ENCODE data around the gene PRAC2.

The PRAC2 gene

DNA sequence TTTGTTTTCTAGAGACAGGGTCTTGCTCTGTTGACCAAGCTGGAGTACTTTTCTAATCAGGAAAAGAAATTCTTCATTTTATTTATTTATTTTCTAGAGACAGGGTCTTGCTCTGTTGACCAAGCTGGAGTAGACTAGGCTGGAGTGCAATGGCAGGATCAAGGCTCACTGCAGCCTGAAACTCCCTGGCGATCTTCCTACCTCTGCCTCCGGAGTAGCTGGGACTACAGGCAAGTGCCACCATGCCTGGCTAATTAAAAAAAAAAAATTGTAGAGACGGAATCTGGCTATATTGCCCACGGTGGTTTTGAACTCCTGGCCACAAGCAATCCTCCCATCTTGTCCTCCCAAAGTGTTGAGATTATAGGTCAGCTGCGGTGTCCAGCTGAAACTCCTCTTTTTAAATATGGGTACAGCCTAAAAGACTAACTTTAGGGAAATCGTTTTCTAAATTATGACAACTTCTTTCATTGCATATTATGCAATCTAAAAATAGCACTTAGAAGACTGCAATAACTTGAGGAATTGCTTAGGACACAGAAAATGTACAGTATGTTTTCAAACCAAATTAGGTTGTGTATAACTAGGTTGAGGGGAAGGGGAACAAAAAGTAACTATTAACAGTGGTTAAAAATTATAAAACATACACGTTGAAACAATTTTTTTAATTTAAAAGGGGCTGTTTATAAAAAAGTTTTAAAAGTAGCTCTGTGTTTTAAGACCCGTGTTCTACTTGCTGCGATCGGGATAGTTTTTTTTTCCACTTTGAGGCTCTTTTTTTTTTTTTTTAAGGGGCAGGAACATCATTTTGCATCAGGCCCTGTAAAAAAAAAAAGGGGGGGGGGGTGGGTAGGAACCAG is 5.4 kb upstream of the PRAC2 start:
- TF ChIP-seq, protein P1, sequence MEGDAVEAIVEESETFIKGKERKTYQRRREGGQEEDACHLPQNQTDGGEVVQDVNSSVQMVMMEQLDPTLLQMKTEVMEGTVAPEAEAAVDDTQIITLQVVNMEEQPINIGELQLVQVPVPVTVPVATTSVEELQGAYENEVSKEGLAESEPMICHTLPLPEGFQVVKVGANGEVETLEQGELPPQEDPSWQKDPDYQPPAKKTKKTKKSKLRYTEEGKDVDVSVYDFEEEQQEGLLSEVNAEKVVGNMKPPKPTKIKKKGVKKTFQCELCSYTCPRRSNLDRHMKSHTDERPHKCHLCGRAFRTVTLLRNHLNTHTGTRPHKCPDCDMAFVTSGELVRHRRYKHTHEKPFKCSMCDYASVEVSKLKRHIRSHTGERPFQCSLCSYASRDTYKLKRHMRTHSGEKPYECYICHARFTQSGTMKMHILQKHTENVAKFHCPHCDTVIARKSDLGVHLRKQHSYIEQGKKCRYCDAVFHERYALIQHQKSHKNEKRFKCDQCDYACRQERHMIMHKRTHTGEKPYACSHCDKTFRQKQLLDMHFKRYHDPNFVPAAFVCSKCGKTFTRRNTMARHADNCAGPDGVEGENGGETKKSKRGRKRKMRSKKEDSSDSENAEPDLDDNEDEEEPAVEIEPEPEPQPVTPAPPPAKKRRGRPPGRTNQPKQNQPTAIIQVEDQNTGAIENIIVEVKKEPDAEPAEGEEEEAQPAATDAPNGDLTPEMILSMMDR (IDR thresholded peaks at IDR 0.05) = no peak
- H3K27ac ChIP-seq = no peak overlapping the region
- H3K4me3 ChIP-seq = no peak overlapping the region
- DNase-seq (ENCODE audit: low spot score) = no peak

DNA sequence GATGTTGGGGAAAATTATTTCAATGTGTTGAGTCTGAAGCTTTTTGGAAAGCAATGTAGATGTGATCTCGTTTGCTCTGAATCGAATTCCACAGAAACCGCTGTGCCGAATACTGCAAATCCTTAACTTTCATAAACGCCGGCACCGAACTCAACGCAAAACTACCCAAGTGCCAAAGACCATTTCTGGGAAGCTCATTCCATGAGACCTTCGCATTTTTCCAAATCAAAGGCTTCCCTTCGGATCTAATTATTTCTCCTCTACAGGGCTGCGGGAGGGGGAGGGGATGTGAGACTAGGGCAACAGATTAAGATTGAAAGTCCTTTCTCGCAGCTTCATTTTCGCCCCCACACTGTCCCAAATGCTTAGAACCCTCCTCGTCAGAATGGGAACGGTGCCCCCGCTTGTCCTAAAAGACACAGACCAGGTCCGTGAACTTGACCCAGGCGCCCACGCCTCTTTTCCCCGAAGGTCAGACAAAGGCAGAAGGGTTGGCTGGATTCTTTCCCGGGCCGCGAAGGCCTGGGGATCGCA is 4.7 kb upstream of the PRAC2 start:
- TF ChIP-seq, protein P1 (IDR thresholded peaks at IDR 0.05) = no peak
- Histone ChIP-seq H3K27ac (no peak overlapping the region), H3K4me3 (peak overlapping the region; percentile 32)
- DNase-seq (ENCODE audit: low spot score) = peak; percentile 50

DNA sequence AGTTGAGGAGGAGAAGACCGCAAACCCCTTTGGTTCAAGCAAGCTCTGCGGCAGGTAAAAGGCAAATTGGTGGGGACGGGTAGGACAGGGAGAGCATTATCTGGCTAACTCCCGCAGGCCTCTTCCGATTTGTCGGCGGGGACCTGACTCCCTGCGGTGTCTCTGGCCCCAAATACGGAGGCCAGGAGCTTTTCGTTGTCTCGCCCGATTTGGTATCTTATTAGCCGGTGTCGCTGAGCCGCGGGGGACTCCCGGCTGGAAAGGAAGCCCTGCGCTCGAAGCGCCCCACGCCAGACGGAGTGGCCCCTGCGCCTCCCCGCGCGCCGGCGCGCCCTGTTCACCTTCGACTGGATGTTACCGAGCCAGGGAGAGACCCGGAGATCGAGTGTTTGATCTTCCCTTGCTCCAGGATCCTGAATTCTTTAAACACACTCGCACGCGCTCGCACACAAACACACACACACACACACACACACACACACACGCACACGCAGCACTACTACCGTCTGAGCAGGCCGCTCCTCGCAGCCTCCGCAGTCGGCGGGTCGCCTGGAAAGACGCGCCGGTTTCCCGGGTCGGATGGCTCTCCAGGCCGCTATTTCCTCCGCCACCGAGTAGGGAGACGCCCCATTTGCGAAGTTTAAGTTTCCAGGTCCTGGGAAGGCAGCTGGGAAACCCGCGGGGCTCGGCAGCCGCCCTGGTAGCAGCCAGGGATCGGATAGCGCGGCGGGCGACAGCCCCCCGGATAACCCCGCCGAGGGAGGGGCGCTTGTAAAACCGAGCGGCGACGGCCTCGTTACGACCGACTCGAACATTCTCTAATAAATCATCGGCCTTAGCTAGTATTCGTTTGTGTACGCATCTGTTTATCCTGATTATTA is 4.0 kb upstream of the PRAC2 start:
- TF ChIP-seq, protein P1 (IDR thresholded peaks at IDR 0.05) = no peak
- peak; percentile 62 for DNase-seq (ENCODE audit: low spot score)
- H3K4me3 ChIP-seq = peak overlapping the region; percentile 32
- no peak overlapping the region for H3K27ac ChIP-seq

DNA sequence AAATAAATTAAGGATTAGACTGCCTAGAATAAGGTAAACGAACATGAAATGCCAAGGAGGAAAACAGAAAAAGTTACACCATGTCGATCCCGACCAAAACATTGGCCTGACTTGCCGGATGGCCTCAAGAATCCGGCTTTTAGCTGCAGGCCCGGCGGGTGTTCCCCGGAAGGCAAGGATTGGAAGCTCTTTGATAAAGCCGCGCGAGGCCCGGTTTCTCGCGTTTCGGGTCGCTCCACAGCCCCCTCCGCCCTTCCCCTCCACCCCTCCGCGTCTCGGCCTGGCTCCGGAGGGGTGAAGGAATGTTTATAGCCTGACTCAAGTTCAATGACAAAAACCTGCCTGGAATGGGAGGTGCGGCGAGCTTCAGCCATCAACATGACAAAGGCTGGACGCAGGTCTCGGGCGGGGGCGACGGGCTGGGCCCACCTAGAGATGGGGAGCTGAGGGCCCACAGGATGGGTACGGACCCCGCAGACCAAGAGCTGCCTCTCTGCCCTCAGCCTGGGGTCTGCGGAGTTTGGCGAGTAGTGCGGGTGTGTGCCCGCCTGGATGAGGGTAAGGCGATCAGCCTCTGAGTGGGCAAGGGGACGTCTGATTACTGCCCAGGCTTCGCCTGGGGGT is 3.2 kb upstream of the PRAC2 start:
- Histone ChIP-seq H3K4me3 (peak overlapping the region; percentile 32), H3K27ac (no peak overlapping the region)
- no peak for DNase-seq (ENCODE audit: low spot score)
- TF ChIP-seq, protein P1 (IDR thresholded peaks at IDR 0.05) = no peak

DNA sequence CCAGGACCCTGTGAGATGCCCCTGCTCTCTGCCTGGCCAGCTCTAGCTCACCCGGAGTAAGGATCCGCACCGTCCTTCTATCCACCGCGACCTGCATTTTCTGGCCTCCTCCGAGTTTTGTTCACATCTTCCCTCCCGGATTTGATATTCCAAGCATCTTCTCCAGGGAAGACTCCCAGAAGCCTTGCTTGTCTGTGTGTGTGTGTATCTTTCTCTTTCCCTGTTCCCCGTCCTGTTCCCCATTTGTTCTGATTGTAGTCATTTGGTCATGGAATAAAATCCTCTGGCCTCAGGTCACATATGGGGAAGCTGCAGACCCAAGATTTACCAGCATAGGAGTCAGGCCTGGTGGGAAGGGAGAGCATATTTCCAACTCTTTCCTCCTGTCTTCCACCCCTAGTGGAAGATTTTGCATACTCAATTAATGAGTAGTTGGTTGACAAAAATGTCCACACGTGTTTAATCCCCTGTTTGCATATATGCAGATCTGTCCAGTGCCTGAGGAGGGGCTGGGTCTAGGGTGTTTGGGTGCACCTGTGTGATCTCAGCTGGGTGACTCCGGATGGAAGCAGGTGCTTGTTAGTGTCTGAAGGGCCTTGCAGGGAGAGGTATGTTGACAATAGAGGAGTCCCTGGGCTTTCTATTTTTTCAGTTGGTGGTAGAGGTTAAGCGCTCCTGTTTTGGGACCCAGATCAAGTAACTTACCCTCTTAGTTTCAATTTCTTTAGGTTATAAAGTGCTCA is 2.5 kb upstream of the PRAC2 start:
- Histone ChIP-seq H3K27ac (no peak overlapping the region), H3K4me3 (no peak overlapping the region)
- no peak for DNase-seq (ENCODE audit: low spot score)
- TF ChIP-seq, protein P1 (IDR thresholded peaks at IDR 0.05) = no peak

DNA sequence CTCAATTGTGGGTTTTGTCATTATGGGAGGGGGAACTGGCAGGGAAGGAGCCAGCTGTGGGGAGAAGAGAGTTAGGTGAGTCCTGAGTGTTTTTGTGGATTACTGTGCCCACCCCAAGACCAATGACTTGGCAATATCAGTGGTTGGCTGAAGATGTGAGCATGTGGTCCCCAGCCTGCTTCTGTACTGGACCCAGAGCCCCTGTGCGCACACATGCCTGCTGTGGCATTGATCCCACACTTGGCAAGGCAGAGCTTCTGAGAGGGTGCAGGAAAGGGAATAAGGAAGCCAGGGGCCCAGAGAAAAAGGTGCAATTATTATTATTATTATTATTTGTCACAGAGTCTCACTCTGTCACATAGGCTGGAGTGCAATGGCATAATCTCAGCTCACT is 2.0 kb upstream of the PRAC2 start:
- TF ChIP-seq, protein P1 (IDR thresholded peaks at IDR 0.05) = no peak
- no peak overlapping the region for H3K4me3 ChIP-seq
- DNase-seq (ENCODE audit: low spot score) = no peak
- H3K27ac ChIP-seq = no peak overlapping the region

All from coronary artery (tissue), 2 donors.